Kidney (tissue), 14 donors: ENCODE measurements around the gene EIF4G1. TPM values are rescaled to one million over a fixed set of nuclear protein-coding genes. Genes with fewer than 3 reads are reported as not detected.

Source experiments
- DNase-seq, 5 donors: peaks; one replicate each; pipeline ENCODE4 v3.0.0-alpha.2; 2013 to 2020
- FAIRE-seq: peaks from 2 replicates; lab custom pipeline; 2012; peaks lifted over from hg19 to GRCh38; lab: Jason Lieb, UNC
- H3K27ac ChIP-seq, 2 donors: one replicate each; pipeline ENCODE4 v1.7.0; 2013; ENCODE audit warnings: low read depth in 2 of 2, low read length in 2 of 2, inconsistent platforms in 1 of 2
- H3K27me3 ChIP-seq: one replicate; pipeline ENCODE4 v1.7.1; 2013; ENCODE audit warnings: low read length, inconsistent platforms; ENCODE audit not compliant: control insufficient read depth, insufficient read depth
- H3K36me3 ChIP-seq, 3 donors: one replicate each; pipeline versions ENCODE4 v1.7.0 to v1.7.1; 2013; ENCODE audit warnings: low read length in 3 of 3, control low read depth in 1 of 3, inconsistent platforms in 1 of 3; ENCODE audit not compliant: insufficient read depth in 3 of 3, control insufficient read depth in 2 of 3
- H3K4me1 ChIP-seq, 3 donors: one replicate each; pipeline versions ENCODE4 v1.7.0 to v1.7.1; 2013; ENCODE audit warnings: low read length in 3 of 3, inconsistent platforms in 1 of 3, low read depth in 1 of 3; ENCODE audit not compliant: control insufficient read depth in 2 of 3, insufficient read depth in 2 of 3
- H3K4me3 ChIP-seq, 3 donors: one replicate each; pipeline versions ENCODE4 v1.7.0 to v1.8.1; 2013; ENCODE audit warnings: low read length in 3 of 3, control low read depth in 1 of 3, inconsistent platforms in 1 of 3
- H3K9ac ChIP-seq, 3 donors: one replicate each; pipeline versions ENCODE4 v1.7.0 to v1.7.1; 2013; ENCODE audit warnings: low read length in 3 of 3, control low read depth in 1 of 3, inconsistent platforms in 1 of 3
- H3K9me3 ChIP-seq, 3 donors: one replicate each; pipeline versions ENCODE4 v1.7.0 to v1.7.1; 2013; ENCODE audit warnings: low read length in 3 of 3, control low read depth in 1 of 3, inconsistent platforms in 1 of 3; ENCODE audit not compliant: control insufficient read depth in 2 of 3, insufficient read depth in 1 of 3
- intact Hi-C: fragments of 100-400 bp; cut with DNase I; formaldehyde crosslinking; loops from one replicate; pipeline ENCODE4 v1.11.1; 2022
- polyA plus RNA-seq: library from polyadenylated mRNA; stranded (reverse); fragments of 350-450 nt; fragmentation: Illumina TruSeq; extraction: RNeasy Lipid Tissue Mini Kit (QIAGEN cat#74804); gene quantifications from one replicate; pipeline ENCODE4 v1.2.3, GENCODE V29; 2014; ENCODE audit warnings: low read depth, low replicate concordance; ENCODE audit not compliant: insufficient read depth
- total RNA-seq: library from RNA; stranded (reverse); fragmentation: NEBNext Ultra II Directional; extraction: Animal tissue kit (Norgen Biotek cat#: 25700); gene quantifications from one replicate; pipeline ENCODE4 v1.2.1, GENCODE V29; 2021
- TF ChIP-seq, protein P1 (sequence below): IDR thresholded peaks from 3 replicates; pipeline ENCODE4 v1.5.1; 2012; ENCODE audit warnings: mild to moderate bottlenecking, moderate library complexity, borderline replicate concordance; ENCODE audit not compliant: insufficient read depth; ENCODE audit errors: extremely low read depth
- donor health status: control.
- donor health status: control.
- donor health status: control.
- donor health status: control.
- donor health status: control.
- donor health status: DM: yes; HTN: yes; CAD: no.
- donor health status: Normal renal cell carcinoma (clear cell type).

Gene EIF4G1
- total and polyA plus RNA-seq, 2 donors from 2014 or later, result 118 to 327 TPM

DNA sequence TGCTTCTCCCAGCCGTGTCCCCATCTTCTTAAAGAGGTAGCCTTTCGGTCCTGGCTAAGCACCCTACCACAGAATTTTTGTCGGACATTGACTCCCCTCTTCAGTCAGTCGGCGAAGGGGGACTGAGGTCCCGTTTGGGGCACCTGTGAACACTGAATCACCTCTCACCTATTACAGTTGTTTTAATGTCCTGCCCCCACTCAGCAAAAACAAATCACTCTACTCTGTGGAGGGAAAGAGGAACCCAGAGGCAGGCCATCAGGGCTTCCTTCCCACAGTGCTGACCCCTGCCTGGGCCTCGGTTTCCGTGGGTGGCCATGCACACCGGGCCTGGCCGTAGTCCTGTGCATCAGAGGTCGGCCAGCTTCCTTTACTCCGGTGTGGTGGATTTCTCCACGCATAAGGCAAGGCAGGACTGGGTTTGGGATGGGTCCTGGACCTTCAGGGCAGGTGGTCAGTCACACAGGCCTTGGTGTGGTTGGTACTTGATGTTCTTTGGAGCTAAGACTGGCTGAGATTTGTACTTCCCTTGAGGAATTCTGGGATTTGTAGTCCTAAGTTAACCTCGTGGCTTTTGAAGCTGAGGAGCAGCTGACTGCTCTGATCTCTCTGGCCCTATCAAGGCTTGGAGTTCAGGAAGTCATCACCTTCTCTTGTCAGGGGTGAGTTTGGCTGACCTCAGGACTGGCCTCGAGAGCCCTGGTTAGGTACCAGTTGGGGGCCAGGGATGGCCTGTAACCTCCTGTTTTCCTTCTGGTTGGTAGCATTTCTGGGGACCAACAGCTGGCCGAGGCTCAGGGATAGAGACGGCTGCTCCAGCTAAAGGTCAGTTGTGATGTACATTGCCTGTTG is 22.4 kb downstream of the EIF4G1 start:
- Histone ChIP-seq H3K9me3 (no peaks in the 10 kb centered on the region), H3K36me3 (peaks cover 15 to 33% (median 24%) of the 10 kb centered on the region in 3 donors), H3K9ac (peak overlapping the region in 2 of 3 donors; percentile 77 to 78), H3K4me1 (peaks cover 0 to 29% (median 11%) of the 10 kb centered on the region in 3 donors), H3K4me3 (peak overlapping the region; percentile 55 to 84 (median 83)), H3K27ac (peak overlapping the region; percentile 93 to 95), H3K27me3 (no peaks in the 10 kb centered on the region)
- intact Hi-C loops, result no loop called here
- TF ChIP-seq, protein P1, sequence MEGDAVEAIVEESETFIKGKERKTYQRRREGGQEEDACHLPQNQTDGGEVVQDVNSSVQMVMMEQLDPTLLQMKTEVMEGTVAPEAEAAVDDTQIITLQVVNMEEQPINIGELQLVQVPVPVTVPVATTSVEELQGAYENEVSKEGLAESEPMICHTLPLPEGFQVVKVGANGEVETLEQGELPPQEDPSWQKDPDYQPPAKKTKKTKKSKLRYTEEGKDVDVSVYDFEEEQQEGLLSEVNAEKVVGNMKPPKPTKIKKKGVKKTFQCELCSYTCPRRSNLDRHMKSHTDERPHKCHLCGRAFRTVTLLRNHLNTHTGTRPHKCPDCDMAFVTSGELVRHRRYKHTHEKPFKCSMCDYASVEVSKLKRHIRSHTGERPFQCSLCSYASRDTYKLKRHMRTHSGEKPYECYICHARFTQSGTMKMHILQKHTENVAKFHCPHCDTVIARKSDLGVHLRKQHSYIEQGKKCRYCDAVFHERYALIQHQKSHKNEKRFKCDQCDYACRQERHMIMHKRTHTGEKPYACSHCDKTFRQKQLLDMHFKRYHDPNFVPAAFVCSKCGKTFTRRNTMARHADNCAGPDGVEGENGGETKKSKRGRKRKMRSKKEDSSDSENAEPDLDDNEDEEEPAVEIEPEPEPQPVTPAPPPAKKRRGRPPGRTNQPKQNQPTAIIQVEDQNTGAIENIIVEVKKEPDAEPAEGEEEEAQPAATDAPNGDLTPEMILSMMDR, result no peak
- DNase-seq, result peak in 3 of 5 donors; percentile 67 to 72 (median 70)
- FAIRE-seq, result no peak

DNA sequence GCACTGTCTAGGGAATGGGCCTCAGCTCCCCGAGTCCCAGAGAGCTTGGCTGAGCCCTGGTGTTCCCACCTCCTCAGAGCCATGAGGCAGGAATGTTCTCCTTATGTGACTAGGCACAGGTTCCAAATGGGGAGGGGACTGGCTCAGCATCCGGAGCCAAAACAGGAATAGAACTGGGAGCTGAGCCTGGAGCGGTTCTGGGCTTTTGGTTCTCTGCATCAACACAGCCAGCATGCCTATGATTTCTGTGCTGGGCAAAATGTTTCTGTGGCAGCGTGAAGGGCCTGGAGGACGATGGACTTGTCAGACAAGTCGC is 23.0 kb downstream of the EIF4G1 start, which contains the start of gene FAM131A:
Gene FAM131A, plus strand, starts transcription at position 202 of the 316 bp plus-strand sequence. Its CDS starts 31 bp downstream, at position 233.
- Histone ChIP-seq H3K27me3 (no peaks in the 10 kb centered on the region), H3K4me1 (peaks cover 0 to 29% (median 11%) of the 10 kb centered on the region in 3 donors), H3K9ac (peak within 1 kb of the TSS in 2 of 3 donors; percentile 77 to 78), H3K36me3 (peaks cover 11 to 27% (median 18%) of the 10 kb centered on the region in 3 donors), H3K9me3 (no peaks in the 10 kb centered on the region), H3K27ac (peak within 1 kb of the TSS; percentile 93 to 95), H3K4me3 (peak within 1 kb of the TSS; percentile 55 to 84 (median 83))
- TF ChIP-seq, protein P1, result no peak
- intact Hi-C loops, result no loop called here
- DNase-seq, result no peak
- no peak for FAIRE-seq

DNA sequence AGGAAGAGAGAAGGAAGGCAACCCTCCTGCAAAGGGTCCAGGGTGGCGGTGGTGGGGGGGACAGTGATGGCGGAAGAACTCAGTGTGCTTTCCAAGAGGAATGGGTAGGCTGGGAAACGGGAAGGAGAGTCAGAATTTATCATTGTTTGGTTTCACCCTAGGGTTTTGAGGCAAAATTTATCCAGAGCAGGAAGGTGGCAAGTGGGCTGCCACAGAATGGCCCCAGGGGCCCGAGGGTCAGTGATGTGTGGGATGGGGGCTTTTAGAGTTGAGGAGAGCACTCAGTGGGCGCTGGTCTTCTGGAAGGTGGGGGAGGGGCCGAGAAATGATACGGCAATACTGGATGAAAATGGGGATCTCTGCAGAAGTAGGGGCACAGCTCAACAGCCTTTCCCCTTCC is 23.6 kb downstream of the EIF4G1 start:
- intact Hi-C loops, result no loop called here
- Histone ChIP-seq H3K9ac (peak overlapping the region in 1 of 3 donors; percentile 78), H3K4me3 (peak overlapping the region in 1 of 3 donors; percentile 10), H3K27ac (peak overlapping the region; percentile 93 to 95), H3K27me3 (no peaks in the 10 kb centered on the region), H3K36me3 (peaks cover 9 to 29% (median 16%) of the 10 kb centered on the region in 3 donors), H3K9me3 (no peaks in the 10 kb centered on the region), H3K4me1 (peaks cover 0 to 29% (median 11%) of the 10 kb centered on the region in 3 donors)
- FAIRE-seq (no peak), DNase-seq (no peak)
- TF ChIP-seq, protein P1, result no peak
